ENCODE measurements around the gene KRTAP5-6.
"Not testable (repeated sequence)": the region's sequence is repeated elsewhere in the genome, so short reads cannot be mapped to it uniquely, and the experiment has no call there.

The KRTAP5-6 gene

DNA sequence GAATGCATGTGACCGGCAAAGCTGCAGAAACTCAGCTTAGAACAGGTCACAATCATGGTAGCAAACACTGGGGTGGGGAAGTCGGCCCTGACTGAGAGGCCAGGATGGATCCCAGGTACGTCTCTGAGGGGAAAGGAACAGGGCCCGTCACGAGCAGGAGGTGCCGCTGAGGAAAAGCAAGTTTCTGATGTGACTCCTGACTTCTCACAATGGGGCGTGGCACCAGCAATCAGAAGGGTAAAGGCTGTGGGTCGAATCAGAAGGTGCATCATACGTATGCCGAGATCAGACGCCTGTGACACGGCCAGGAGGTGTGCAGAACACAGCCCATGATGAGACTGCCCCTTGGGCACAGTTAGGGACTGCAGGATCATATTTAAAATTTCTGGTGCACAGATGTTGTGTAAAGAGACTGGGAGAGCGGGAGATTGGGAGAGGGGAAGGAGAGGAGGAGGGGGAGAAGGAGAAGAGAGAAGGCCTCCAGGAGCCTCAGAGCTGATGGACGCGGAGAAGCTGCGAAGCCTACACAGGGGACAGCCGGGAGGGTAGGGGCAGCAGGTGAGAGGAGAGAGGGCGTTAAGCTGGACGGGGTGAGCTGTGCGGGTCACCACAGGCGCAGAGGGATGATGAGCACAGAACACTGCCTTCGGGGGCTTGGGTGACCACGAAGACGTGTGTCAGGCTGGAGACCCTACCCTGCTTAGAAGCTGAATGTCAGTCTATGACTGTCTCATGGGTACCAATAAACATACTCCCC, 36.7 kb upstream of the KRTAP5-6 start:
- H3K4me3 ChIP-seq (ENCODE audit: low read depth, low read length), result no peak overlapping the region
- no peak for DNase-seq (ENCODE audit: low read depth)

DNA sequence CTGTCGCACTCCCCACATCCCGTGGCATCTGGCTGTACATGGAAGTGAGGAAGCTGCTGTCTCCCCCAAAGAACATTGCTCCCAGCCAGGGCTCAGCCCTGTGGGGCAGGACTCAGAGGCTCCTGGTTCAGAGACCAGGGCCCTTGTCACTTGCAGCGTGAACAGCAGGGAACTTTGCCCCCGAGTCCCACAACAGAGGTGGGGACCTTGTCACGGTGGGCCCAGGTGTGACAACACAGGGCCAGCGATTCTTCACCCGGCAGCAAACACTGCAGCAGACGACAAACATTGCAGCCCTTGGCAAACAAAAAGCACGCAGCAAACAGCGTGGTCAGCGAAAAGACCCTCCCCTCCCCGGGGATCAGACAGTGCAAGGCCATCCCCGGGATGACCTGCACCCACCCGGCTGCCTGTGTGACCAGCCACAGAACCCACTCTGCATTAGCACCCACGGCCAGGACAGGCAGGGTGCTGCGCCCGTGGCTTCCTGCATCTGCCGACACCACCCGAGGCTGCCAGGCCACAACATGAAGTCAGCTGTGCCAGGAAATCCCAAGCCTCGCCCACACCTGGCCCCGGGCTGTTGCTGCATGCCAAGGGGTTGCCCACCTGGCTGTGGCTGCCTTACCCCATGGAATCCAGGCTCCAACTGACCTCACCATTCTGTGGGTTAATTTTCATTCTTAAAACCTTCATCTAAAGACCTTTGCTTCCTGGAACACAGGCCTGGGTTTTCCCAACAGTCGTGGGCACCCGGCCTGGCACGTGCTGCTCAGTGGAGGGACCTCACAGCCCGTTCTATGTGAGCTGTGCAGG, 35.3 kb upstream of the KRTAP5-6 start:
- not testable (repeated sequence) for H3K4me3 ChIP-seq (ENCODE audit: low read depth, low read length); DNase-seq (ENCODE audit: low read depth)

DNA sequence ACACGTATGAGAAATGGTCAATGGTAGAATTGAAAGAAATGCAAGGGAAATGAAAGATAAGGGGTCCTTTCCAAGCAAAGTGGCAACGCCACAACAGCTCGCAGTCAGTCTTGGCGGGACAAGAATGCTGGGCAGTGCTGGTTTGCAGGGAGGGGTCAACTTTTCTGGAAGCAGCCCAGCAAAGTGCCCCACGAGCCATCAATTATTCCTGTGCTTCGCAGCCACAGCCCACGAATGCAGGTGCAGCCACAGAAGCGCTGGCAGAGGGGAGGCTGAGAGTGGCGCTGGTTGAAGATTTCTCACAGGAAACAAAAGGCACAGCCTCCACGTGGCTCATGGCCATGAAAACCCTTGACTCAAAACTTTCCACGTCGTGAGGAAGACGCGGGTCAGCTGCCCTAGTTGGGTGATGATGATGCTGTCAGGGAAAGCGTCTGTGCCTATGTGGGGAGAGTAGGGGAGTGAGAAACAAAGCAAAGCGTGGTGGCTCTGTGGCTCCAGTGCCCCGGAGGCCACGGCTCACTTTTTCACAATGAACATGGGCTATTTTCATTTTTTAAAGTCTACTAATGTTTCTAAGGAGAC, 34.2 kb upstream of the KRTAP5-6 start:
- H3K4me3 ChIP-seq (ENCODE audit: low read depth, low read length); DNase-seq (ENCODE audit: low read depth): not testable (repeated sequence)

DNA sequence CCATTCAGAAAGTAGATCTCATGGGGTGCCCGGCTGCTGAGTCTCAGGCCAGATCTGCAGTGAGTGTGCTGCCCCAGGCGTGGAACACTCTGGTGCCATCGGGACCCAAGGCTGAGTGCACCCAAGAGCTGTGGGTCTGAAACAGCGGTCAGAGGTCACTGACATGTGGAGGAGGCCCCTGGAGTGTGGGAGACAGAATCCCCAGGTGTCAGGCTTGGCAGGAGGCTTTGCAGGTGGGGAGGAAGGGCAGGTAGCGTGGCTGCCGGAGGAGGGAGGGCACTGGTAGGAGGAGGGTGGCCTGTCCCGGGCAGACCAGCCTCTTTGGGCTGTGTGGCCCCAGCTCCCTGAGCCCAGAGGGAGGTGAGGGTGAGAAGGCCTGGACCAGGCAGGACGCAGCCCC, 31.7 kb upstream of the KRTAP5-6 start:
- H3K4me3 ChIP-seq (ENCODE audit: low read depth, low read length), result no peak overlapping the region
- no peak for DNase-seq (ENCODE audit: low read depth)

DNA sequence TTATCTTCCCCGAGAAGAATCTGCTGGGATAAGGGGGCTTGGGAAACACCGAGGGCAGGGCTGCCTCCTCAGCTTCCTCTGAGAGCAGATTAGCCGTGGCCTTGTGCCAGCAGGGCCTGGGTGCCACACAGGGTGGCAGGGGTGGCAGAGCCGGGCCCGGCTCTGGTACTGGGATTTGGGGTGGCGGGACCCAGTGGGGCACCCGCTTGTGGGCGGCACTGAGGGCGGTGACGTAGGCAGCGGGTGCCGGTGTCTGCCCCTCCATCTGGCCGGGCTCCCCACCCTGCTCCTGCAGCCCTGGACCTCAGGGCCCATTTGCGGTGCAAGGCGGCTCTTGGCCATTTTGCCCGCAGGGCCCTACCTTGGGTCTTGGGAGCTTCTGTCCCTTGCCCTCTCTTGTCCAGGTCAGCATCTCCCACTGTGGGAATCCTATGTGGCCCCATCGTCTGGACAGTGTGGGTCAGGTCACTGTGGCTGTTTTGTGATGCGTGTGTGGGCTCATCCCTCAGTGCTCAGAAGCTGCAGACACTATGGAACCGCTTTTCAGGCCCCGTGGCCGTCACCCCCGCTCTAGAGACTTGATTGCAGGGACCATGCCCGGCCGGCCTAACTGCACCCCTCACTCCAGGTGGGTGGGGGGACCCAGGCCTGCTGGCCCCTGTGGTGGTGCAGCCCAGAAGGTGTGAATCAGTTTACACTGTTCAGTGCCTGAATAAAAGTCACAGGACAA, 29.7 kb upstream of the KRTAP5-6 start:
- no peak overlapping the region for H3K4me3 ChIP-seq (ENCODE audit: low read depth, low read length)
- DNase-seq (ENCODE audit: low read depth), result no peak

DNA sequence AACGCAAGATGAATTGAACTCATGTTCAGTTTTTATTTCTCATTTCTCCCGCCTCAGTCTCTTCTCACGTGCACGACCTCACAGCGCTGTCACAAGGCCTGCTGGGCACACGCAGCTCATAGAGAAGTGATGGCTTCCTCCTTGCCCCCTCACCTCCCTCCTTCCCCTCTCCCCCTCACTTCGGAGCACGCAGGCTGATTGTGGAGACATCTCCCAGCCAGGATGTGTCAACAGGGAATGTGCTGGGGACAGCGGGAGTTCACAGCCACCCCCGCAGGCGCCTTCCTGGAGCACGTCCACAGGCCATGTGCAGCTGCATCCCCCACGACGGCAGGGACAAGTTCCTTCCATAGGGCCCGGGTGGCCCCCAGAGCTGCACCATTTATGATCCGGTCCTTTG, 29.1 kb upstream of the KRTAP5-6 start:
- H3K4me3 ChIP-seq (ENCODE audit: low read depth, low read length), result no peak overlapping the region
- DNase-seq (ENCODE audit: low read depth), result no peak

DNA sequence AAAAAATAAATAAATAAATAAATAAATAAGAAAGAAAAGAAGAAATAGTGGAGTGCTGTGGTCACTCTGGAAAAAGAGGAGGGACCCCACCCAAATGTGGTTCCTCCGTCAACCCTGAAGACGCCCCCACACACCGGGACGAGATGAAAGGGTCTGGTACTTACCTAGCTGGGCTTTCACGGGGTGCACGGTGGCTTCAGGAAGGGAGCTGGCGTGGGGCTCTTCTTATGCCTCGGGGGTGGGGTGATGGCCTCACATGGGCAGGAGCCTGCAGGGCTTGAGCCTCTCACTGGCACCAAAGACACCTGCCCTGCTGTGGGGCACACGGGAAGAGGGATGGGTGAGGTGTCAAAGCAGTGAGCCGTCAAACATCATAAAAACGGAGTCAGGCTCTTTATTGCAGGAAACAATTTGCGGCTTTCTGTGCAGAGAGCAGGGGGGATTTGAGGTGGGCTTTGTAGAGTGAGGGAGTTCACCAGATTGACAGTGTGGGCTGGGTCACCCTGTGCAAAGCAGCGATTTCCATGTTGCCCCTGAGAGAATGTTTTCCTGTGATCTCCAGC, 28.0 kb upstream of the KRTAP5-6 start:
- DNase-seq (ENCODE audit: low read depth), result no peak

DNA sequence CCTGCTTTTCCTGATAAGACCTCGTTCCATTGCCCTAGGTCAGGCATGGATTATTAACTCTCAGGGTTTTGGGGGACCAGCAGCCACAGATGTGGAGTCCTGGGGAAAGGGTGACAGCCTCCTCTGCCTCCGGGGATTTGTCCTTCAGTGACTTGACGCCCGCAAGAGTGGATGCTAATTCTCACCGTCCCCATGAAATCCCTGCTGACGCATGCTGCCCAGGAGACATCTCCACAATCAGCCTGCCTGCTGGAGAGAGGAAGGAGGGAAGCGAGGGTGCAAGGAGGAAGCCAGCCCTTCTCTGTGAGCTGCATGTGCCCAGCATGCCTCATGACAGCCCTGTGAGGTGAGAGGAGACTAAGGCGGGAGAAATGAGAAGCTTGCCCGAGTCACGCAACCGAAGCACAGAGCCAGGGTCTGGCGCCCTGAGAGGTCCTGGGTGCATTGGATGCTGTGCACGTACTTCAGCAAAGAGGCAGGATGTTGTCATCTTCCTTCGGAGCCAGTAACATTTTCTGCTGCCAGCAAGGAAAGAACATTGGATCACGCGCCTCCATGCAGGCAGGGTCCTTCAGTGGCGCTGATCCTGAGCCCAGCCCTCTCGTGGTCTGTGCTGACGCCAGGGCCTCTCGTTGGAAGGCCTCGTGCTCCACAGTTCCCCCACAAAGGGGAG, 27.3 kb upstream of the KRTAP5-6 start:
- H3K4me3 ChIP-seq (ENCODE audit: low read depth, low read length), result no peak overlapping the region
- DNase-seq (ENCODE audit: low read depth), result no peak

More for the DNA sequence above, 28.0 kb upstream of the KRTAP5-6 start:
- no peak overlapping the region for H3K4me3 ChIP-seq (ENCODE audit: low read depth, low read length)

DNA sequence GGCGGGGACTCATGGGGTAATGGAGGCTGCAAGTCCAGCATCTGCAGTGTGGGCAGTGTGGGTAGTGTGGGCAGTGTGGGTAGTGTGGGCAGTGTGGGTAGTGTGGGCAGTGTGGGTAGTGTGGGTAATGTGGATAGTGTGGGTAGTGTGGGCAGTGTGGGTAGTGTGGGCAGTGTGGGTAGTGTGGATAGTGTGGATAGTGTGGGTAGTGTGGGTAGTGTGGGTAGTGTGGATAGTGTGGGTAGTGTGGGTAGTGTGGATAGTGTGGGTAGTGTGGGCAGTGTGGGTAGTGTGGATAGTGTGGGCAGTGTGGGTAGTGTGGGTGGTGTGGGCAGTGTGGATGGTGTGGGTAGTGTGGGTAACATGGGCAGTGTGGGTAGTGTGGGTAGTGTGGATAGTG, 26.5 kb upstream of the KRTAP5-6 start:
- not testable (repeated sequence) for H3K4me3 ChIP-seq (ENCODE audit: low read depth, low read length); DNase-seq (ENCODE audit: low read depth)

DNA sequence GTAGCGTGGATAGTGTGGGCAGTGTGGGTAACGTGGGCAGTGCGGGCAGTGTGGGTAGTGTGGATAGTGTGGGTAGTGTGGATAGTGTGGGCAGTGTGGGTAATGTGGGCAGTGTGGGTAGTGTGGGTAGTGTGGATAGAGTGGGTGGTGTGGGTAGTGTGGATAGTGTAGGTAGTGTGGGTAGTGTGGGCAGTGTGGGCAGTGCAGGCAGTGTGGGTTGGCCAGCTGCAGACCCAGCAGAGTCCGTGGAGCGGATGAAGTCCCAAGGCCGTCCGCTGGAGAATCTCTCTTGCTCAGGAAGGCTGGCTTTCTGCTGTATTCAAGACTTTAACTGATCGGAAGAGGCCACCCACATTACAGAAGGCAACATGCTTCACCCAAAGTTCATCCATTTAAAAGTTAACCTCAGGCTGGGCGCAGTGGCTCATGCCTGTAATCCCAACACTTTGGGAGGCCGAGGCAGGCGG, 26.1 kb upstream of the KRTAP5-6 start:
- no peak for DNase-seq (ENCODE audit: low read depth)
- H3K4me3 ChIP-seq (ENCODE audit: low read depth, low read length), result no peak overlapping the region

DNA sequence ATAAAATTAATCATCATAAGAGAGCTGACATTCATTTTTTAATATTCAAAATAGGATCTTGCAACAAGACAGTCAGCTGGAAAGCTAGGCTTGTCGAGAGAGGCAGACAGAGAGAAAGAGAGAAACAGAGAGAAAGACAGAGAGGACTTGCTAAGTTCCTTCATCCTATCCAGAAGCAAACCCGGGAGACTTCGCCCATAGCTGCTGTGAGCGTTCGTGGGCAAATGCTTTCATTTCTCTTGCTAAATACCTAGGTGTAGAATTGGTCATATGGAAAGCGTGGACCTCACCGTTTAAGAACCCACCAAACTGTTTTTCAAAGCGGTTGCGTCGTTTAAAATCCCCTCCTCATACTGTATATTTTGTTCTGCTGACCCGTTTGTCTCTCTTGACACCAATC, 25.3 kb upstream of the KRTAP5-6 start:
- H3K4me3 ChIP-seq (ENCODE audit: low read depth, low read length), result no peak overlapping the region
- DNase-seq (ENCODE audit: low read depth), result no peak

DNA sequence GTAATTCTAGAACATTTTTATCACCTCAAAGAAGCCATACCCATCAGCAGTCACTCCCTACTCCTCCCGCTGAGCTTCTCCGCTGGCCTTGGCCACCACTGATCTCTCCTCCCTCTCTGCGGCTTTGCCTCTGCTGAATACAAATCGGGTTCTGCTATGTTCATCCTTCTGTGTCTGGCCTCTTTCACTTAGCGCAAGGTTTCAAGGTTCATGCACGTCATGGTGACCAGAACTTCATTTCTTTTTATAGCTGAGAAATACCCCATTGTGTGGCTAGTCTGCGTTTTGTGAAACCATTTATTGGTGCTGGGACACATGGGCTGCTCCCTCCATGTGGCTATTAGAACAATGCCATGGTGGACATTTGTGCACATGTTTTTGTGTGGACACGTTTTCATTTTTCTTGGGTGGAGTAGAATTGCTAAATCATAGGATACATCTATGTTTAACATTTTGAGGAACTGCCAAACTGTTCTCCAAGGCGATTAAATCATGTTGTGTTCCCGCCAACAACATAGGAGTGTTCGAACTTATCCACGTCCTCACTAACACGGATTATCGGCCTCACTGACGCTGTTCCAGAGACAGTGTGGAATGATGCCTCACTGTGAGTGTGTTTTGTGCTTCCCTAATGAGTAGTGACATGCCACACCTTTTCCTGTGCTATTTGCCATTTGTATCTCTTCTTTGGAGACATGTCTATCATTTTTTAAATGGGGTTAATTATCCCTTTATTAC, 24.2 kb upstream of the KRTAP5-6 start:
- DNase-seq (ENCODE audit: low read depth), result no peak
- H3K4me3 ChIP-seq (ENCODE audit: low read depth, low read length), result no peak overlapping the region

DNA sequence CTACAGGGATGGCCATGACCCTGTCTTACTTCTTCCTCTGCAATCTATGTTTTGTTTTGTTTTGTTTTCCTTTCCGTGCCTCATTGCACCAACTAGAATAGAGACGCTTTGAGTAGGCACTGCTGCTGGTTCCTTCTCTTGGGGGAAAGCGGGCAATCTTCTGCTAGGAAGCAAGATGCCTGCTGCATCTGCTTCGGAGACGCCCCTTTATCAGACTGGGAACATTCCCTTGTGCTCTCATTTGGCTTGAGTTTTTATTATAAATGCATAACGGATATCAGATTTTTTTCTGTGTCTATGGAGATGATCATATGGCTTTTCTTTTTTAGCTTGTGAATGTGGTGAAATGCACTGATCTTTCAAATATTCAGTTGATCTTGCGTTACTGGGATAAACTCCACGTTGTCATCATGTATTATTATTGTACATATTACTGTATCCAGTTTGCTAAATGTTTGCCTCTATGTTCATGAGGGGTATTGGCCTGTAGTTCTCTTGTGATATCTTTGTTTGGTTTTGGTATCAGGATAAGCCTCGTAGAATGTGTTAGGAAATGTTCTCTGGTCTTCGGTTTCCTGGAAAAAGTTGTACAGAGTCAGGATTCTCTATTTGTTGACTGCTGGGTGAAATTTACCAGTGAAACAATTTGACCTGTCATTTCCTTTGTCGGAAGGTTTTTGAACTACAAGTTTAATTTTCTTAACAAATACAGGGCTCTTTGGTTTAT, 23.4 kb upstream of the KRTAP5-6 start:
- no peak overlapping the region for H3K4me3 ChIP-seq (ENCODE audit: low read depth, low read length)
- no peak for DNase-seq (ENCODE audit: low read depth)

DNA sequence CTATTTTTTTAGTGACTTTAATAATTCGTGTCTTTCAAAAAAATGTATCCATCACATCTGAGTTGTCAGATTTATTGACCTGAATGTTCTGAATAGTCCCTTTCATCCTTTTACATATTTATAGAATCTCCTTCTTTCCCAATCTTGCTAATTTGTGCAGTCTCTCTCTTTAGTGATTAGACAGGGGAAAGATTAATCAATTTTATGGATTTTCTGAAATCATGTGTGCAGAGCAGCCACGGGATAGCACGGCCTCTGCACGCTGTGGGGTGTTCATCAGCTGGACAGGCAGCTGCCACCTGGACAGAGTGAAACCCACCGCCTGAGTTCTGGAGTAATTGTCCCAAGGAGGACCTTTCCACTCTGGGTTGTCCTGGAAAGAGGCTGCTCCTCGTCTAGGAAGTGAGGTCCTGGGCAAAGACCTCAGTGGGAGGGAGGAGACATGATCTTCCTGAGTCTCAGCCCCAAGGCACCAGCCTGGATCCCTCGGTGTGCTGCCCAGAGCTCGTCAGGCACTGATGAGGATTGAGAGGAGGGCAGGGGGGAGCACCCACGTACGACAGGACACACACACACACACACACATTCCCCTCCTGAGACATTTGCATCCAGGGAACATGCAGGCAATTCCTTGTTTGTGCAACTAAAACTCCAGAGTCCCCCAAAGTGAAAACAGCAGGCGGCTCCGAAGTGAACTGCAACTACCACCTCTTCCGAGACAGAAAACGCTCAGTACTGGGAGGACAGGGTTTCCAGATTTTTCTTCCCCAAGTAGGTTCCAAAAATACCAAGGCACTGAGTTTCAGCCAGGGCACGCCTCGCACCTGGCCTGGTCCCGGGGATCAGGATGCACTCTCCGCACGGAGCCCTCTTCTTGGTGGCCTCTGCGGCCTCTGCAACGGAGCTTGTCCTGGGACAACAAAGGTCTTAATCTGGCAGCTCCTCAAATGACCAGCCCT, 22.5 kb upstream of the KRTAP5-6 start:
- no peak for DNase-seq (ENCODE audit: low read depth)
- H3K4me3 ChIP-seq (ENCODE audit: low read depth, low read length), result no peak overlapping the region

DNA sequence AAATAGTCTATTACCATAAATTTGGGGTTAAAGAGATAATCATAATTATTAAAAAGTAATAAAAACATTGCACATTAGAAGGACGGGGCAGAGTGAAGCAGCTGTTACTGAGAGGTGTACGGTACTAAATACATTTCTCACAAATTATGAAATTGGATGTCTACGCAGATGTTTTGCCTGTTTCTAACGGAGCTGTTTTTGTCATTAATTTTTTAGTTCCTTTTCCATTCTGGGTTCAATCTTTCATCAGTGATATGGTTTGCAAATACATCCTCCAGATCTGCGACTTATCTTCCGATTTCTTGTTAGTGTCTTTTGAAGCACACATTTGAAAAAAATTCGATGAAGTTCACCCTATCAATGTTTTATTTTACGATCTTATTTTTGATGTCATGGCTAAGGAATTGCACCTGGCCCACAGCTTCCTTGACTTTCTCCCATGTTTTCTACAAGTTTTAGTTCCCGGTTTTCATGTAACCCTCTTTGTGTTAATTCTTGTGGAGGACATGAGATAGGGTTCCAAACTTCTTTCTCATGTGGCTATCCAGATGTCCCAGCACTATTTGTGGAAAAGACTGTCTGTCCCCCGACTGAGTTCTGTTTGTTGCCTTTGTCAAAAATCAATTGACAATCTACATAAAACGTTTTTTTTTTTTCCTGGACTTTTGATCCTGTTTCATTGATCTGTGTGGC, 21.3 kb upstream of the KRTAP5-6 start:
- no peak overlapping the region for H3K4me3 ChIP-seq (ENCODE audit: low read depth, low read length)
- DNase-seq (ENCODE audit: low read depth), result no peak

DNA sequence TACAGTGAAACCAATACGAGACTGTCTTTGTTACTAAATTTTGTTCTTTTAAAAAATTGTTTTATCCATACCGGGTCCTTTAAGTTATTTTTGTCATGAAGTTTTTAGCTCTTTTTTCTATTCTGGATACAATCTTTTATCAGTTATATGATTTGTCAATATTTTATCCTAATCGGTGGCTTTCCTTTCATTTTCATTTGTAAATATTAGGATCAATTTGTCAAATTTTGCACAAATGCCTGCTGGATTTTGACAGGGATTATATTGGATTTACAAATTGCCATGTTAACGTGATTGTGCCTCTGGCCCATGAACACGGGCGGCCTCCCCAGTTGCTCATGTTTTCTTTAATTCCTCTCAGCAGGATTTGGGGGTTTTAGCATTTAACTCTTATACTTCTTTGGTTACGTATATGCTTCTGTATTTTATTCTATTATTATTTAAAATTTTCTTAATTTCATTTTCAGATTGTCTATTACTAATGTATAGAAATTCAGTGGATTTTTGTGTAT, 20.7 kb upstream of the KRTAP5-6 start:
- DNase-seq (ENCODE audit: low read depth), result no peak
- no peak overlapping the region for H3K4me3 ChIP-seq (ENCODE audit: low read depth, low read length)
